Hepatocyte (in vitro differentiated cells): Measurements from ENCODE around the gene SESN1. TPM values are rescaled to one million over a fixed set of nuclear protein-coding genes. Genes with fewer than 3 reads are reported as not detected.

Experiments used
- DNase-seq: peaks from one replicate; pipeline ENCODE4 v3.0.0-alpha.2; 2016; ENCODE audit warnings: low spot score
- H2AFZ ChIP-seq: fragments of 200-600 bp; sonication (generic); 2 replicates; pipeline ENCODE4 v1.6.0; 2016; ENCODE audit warnings: antibody characterized with exemption, mild to moderate bottlenecking
- H3K27ac ChIP-seq: fragments of 200-600 bp; sonication (generic); 2 replicates; pipeline ENCODE4 v1.5.1; 2016; ENCODE audit warnings: mild to moderate bottlenecking
- H3K27me3 ChIP-seq: fragments of 200-600 bp; sonication (generic); 2 replicates; pipeline ENCODE4 v1.6.1; 2016
- H3K36me3 ChIP-seq: fragments of 200-600 bp; sonication (generic); replicated peaks from 2 replicates; pipeline ENCODE4 v1.5.1; 2016; ENCODE audit warnings: low read depth; ENCODE audit not compliant: insufficient read depth
- H3K4me1 ChIP-seq: fragments of 200-600 bp; sonication (generic); 2 replicates; pipeline ENCODE4 v1.5.1; 2016; ENCODE audit warnings: mild to moderate bottlenecking, moderate library complexity; ENCODE audit not compliant: insufficient read depth
- H3K4me2 ChIP-seq: fragments of 200-600 bp; sonication (generic); 2 replicates; pipeline ENCODE4 v1.6.0; 2016
- H3K4me3 ChIP-seq: fragments of 200-600 bp; sonication (generic); 2 replicates; pipeline ENCODE4 v1.5.1; 2016; ENCODE audit warnings: mild to moderate bottlenecking
- H3K79me2 ChIP-seq: fragments of 200-600 bp; sonication (generic); 2 replicates; pipeline ENCODE4 v1.6.0; 2017; ENCODE audit warnings: mild to moderate bottlenecking
- H3K9me2 ChIP-seq: fragments of 200-600 bp; sonication (generic); replicated peaks from 2 replicates; pipeline ENCODE4 v1.6.0; 2017; ENCODE audit warnings: mild to moderate bottlenecking; ENCODE audit not compliant: insufficient read depth
- H3K9me3 ChIP-seq: fragments of 200-600 bp; sonication (generic); 2 replicates; pipeline ENCODE4 v1.5.1; 2016; ENCODE audit warnings: low read depth, mild to moderate bottlenecking
- H4K20me1 ChIP-seq: fragments of 200-600 bp; sonication (generic); 2 replicates; pipeline ENCODE4 v1.6.0; 2016; ENCODE audit warnings: mild to moderate bottlenecking; ENCODE audit not compliant: insufficient read depth, poor library complexity, severe bottlenecking
- EZH2 ChIP-seq: fragments of 200-600 bp; sonication (generic); IDR thresholded peaks from 2 replicates; pipeline ENCODE4 v1.6.1; 2016; ENCODE audit warnings: antibody characterized with exemption, mild to moderate bottlenecking, borderline replicate concordance
- EZH2phosphoT487 ChIP-seq: fragments of 200-600 bp; sonication (generic); IDR thresholded peaks from one replicate; pipeline ENCODE4 v1.6.1; 2018; ENCODE audit warnings: antibody characterized with exemption, mild to moderate bottlenecking, low read depth, moderate library complexity; ENCODE audit not compliant: unreplicated experiment, severe bottlenecking
- WGBS: methylation state at CpG from one replicate; pipeline ENCODE4 v1.1.6; 2016; ENCODE audit warnings: low lambda C conversion rate; ENCODE audit errors: missing lambda C conversion rate; 5-methylcytosine and 5-hydroxymethylcytosine counted together
- polyA plus RNA-seq: library from polyadenylated mRNA; unstranded; fragments of >200 nt; fragmentation: Nextera tagmentation; extraction: Ambion mirVana; gene quantifications from 2 replicates; pipeline ENCODE4 v1.2.1, GENCODE V29; 2016
- total RNA-seq: library from RNA; depleted of rRNA; stranded (reverse); fragments of >200 nt; gene quantifications from 2 replicates; pipeline ENCODE4 v1.2.3, GENCODE V29; 2014
- TF ChIP-seq, protein P1 (sequence below): fragments of 200-600 bp; sonication (generic); IDR thresholded peaks from 2 replicates; pipeline ENCODE4 v1.5.1; 2016; ENCODE audit warnings: antibody characterized with exemption, mild to moderate bottlenecking; ENCODE audit not compliant: poor library complexity

SESN1 gene
- total and polyA plus RNA-seq, 2 experiments from 2014 or later = 29.1 to 59.1 TPM

DNA sequence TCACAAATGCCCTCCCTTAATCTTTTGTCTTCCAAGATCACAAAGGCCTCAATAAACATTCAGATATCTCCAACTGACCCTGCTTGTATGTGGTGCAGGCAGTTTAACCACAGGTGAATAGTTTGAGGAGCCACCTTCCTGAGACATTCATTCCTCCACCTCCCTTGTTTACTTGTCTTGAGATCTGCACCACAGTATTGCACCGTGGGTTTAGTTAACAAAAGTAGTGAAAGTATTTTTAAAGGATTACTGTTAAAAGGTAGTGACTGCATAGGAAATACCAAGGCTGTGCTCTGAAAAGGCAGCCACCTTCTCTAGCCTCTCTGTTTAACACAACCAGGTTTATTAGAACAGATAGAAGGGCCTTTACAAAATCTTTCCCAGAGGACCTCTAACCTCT is 46.5 kb downstream of the SESN1 start:
- WGBS = 61% methylated on average over 1 of the region's 1 CpG
- Histone ChIP-seq H3K4me2 (no peak overlapping the region), H3K4me3 (no peak overlapping the region), H3K4me1 (no peaks in the 10 kb centered on the region), H3K36me3 (no peaks in the 10 kb centered on the region), H3K9me3 (no peaks in the 10 kb centered on the region), H2AFZ (no peak overlapping the region), H3K9me2 (no peaks in the 10 kb centered on the region), H3K27ac (no peak overlapping the region), H4K20me1 (no peaks in the 10 kb centered on the region), H3K79me2 (peaks cover 32% of the 10 kb centered on the region), H3K27me3 (no peaks in the 10 kb centered on the region)
- DNase-seq = no peak
- TF ChIP-seq EZH2 (no peak), EZH2phosphoT487 (no peak)
- TF ChIP-seq, protein P1, sequence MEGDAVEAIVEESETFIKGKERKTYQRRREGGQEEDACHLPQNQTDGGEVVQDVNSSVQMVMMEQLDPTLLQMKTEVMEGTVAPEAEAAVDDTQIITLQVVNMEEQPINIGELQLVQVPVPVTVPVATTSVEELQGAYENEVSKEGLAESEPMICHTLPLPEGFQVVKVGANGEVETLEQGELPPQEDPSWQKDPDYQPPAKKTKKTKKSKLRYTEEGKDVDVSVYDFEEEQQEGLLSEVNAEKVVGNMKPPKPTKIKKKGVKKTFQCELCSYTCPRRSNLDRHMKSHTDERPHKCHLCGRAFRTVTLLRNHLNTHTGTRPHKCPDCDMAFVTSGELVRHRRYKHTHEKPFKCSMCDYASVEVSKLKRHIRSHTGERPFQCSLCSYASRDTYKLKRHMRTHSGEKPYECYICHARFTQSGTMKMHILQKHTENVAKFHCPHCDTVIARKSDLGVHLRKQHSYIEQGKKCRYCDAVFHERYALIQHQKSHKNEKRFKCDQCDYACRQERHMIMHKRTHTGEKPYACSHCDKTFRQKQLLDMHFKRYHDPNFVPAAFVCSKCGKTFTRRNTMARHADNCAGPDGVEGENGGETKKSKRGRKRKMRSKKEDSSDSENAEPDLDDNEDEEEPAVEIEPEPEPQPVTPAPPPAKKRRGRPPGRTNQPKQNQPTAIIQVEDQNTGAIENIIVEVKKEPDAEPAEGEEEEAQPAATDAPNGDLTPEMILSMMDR = no peak

DNA sequence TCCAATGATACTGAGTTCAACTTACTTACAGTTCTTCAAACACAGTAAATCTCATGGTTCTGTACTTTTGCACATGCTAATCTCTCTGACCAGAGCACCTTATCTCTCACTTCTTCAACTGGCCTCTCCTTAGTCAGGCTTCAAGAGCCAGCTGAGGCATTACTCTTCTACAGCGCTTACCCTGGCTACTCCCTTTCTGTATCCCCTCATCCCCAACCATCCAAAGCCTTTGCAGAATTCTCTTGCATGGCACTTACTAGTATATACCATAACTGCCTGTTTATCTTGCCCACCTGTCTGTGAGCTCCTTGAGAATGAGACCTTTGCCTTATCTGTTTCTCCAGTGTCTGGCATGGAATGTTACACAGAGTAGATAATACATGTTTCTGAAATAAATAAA is 49.2 kb downstream of the SESN1 start:
- no peaks in the 10 kb centered on the region for H3K9me3 ChIP-seq
- peak; percentile 13 for DNase-seq
- WGBS = 88% methylated on average over 1 of the region's 1 CpG

DNA sequence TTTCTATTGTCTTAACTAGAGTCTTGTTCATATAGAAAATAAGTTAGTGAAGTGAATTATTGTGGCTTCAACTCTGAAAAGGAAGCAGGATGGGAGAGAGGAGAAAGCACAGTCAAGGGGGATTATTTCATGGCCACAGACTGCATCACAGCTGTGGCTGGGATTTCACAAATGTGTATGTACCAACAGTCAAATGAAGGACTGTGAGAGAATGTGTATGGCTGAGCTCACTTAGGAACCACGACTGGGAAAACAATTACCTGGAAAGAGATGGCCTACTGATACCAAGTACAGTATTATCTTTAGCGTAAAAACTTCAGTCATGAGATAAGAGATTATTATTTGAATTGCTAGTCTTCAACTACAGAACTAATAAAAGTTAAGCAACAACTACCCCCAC is 54.9 kb downstream of the SESN1 start:
- Histone ChIP-seq H3K27me3 (no peaks in the 10 kb centered on the region), H3K4me1 (peaks cover 15% of the 10 kb centered on the region), H3K9me3 (no peaks in the 10 kb centered on the region), H3K4me3 (no peak overlapping the region), H3K4me2 (no peak overlapping the region), H3K36me3 (no peaks in the 10 kb centered on the region), H3K9me2 (no peaks in the 10 kb centered on the region), H2AFZ (no peak overlapping the region), H3K27ac (peak overlapping the region; percentile 11), H3K79me2 (peaks cover 45% of the 10 kb centered on the region), H4K20me1 (no peaks in the 10 kb centered on the region)
- DNase-seq = peak; percentile 28
- 23% methylated on average over 2 of the region's 2 CpGs for WGBS
- no peak for TF ChIP-seq EZH2phosphoT487
- TF ChIP-seq, protein P1 = no peak
- no peak for TF ChIP-seq EZH2

More for the DNA sequence above, 49.2 kb downstream of the SESN1 start:
- no peaks in the 10 kb centered on the region for H4K20me1 ChIP-seq
- H2AFZ ChIP-seq = no peak overlapping the region
- H3K9me2 ChIP-seq = no peaks in the 10 kb centered on the region
- H3K4me3 ChIP-seq = no peak overlapping the region
- H3K27me3 ChIP-seq = no peaks in the 10 kb centered on the region
- TF ChIP-seq, protein P1 = no peak
- no peak for TF ChIP-seq EZH2
- TF ChIP-seq EZH2phosphoT487 = no peak
- H3K4me2 ChIP-seq = no peak overlapping the region
- H3K36me3 ChIP-seq = no peaks in the 10 kb centered on the region
- no peak overlapping the region for H3K27ac ChIP-seq
- no peaks in the 10 kb centered on the region for H3K4me1 ChIP-seq
- peaks cover 37% of the 10 kb centered on the region for H3K79me2 ChIP-seq

DNA sequence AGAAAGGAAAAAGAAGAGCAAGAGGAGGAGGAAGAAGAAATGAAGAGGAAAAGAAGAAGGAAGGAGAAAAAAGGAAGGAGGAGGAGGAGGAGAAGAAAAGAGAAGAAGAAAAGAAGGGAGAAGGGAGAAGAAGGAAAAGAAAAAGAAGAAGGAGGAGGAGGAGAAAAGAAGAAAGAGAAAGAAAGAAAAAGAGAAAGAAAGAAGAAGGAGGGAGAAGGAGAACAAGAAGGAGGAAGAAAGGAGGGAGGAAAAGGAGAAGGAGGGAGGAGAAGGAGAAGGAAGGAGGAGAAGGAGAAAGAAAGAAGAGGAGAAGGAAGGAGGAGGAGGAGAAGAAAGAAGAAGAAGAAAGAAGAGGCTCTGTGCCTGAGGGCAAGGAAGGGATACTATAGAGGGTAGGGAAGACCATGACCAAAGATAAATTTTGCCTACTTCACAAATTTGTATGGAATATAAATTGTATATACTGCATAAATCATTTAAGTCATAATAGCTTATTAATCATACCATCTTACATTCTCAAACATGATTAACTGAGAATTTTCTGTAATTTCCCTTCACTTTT is 55.7 kb downstream of the SESN1 start:
- peaks cover 46% of the 10 kb centered on the region for H3K79me2 ChIP-seq

More for the DNA sequence above, 55.7 kb downstream of the SESN1 start:
- no peaks in the 10 kb centered on the region for H3K27me3 ChIP-seq
- no peaks in the 10 kb centered on the region for H3K9me2 ChIP-seq
- no peak overlapping the region for H3K27ac ChIP-seq
- no peak for DNase-seq
- no peak overlapping the region for H3K4me3 ChIP-seq
- no peak overlapping the region for H3K4me2 ChIP-seq
- H3K36me3 ChIP-seq = no peaks in the 10 kb centered on the region
- H2AFZ ChIP-seq = no peak overlapping the region
- H3K4me1 ChIP-seq = peaks cover 15% of the 10 kb centered on the region
- no peaks in the 10 kb centered on the region for H4K20me1 ChIP-seq
- TF ChIP-seq EZH2 = no peak
- TF ChIP-seq, protein P1 = no peak
- no peak for TF ChIP-seq EZH2phosphoT487
- no peaks in the 10 kb centered on the region for H3K9me3 ChIP-seq
